ENCODE data around the gene SPOCK3.

GRCh38 chr4:167238226-167238625 is 3.9 kb upstream of the SPOCK3 start:
- TF ChIP-seq ZFP30 (CRISPR knock-in tag; IDR thresholded peaks at IDR 0.05) = no peak
- no peak for TF ChIP-seq TOX (CRISPR knock-in tag; IDR thresholded peaks at IDR 0.05; ENCODE audit: borderline replicate concordance)
- TF ChIP-seq ZNF565 (CRISPR knock-in tag; conservative IDR thresholded peaks at IDR 0.05; ENCODE audit: low read depth) = no peak
- TF ChIP-seq, protein P1, sequence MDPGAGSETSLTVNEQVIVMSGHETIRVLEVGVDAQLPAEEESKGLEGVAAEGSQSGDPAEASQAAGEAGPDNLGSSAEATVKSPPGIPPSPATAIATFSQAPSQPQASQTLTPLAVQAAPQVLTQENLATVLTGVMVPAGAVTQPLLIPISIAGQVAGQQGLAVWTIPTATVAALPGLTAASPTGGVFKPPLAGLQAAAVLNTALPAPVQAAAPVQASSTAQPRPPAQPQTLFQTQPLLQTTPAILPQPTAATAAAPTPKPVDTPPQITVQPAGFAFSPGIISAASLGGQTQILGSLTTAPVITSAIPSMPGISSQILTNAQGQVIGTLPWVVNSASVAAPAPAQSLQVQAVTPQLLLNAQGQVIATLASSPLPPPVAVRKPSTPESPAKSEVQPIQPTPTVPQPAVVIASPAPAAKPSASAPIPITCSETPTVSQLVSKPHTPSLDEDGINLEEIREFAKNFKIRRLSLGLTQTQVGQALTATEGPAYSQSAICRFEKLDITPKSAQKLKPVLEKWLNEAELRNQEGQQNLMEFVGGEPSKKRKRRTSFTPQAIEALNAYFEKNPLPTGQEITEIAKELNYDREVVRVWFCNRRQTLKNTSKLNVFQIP (CRISPR knock-in tag; IDR thresholded peaks at IDR 0.05; ENCODE audit: borderline replicate concordance, low read depth) = no peak
- no peak for TF ChIP-seq ISL1 (CRISPR knock-in tag; IDR thresholded peaks at IDR 0.05)
- no peak for TF ChIP-seq ZNF70 (CRISPR knock-in tag; IDR thresholded peaks at IDR 0.05)
- no peak for TF ChIP-seq OSR1 (CRISPR knock-in tag; IDR thresholded peaks at IDR 0.05)
- TF ChIP-seq ZNF8 (CRISPR knock-in tag; IDR thresholded peaks at IDR 0.05) = no peak
- TF ChIP-seq ZFP3 (CRISPR knock-in tag; IDR thresholded peaks at IDR 0.05) = no peak
